Suppressor macrophage treated with lipopolysaccharide for 1 hour (primary cell): ENCODE data around the gene MYH6.

Experiments used
- DNase-seq, 3 donors: peaks; one replicate each; pipeline ENCODE4 v3.0.0-alpha.2; 2020 to 2022

Gene MYH6

DNA sequence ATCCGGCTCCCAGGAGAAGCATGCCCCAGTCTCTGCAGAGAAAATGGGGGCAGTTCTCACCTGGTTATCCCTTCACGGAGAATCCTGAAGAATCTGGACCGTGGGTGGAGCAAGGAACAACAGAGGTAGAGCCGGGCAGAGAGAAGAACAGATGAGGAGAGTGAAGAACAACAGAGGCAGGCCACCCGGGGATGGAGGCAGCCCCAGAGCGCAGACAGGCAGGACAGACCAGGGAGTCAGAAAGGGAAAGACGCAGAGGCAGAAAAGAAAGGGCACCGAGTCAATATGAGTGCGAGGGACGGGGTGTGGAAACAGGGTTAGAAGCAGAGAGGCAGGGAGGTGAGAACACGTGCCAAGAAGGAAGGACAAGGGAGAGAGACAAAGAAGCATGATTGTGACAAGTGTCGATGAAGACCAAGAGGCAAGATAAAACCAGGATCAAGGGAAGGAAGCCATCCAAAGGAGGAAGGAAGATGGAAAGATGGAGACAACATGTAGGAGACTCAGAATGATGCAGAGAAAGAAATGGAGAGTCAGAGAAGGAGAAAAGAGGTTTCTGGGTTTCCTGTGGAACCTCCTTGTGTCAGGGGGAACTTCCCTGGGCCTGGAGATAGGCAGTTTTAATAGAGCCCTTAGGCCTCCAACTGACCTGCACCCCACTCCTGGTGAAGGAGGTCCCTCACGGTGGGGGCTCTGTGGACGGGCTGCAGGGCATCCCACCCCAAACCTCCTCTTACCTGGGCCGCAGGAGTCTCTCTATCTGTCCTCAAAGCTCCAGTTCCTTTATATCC is at the start of gene MYH6:
Gene MYH6 (minus strand): TSS at position 758 of the 791 bp plus-strand sequence. CDS start 1,050 bp downstream, outside the sequence.
- DNase-seq: no peak

DNA sequence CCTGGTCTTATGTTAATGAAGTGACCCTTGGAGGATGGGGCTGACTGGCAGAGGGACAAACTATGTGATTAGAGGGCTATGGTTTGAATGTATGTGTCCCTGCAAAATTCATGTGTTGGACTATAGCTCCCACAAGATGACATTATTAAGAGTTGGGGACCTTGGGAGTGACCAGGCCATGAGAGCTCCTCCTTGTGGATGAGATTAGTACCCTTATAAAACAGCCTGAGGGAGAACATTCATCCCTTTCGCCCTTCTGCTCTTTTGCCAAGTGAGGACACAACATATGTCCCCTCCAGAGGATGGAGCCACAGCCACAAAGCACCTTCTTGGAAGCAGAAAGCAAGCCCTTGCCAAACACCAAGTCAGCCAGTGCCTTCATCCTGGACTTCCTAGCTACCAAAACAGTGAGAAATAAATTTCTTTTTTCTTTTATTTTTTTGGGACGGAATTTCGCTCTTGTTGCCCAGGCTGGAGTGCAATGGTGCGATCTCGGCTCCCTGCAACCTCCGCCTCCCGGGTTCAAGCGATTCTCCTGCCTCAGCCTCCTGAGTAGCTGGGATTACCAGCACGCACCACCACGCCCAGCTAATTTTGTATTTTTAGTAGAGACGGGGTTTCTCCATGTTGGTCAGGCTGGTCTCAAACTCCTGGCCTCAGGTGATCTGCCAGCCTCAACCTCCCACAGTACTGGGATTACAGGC is 49.0 kb upstream of the MYH6 start:
- DNase-seq: peak in 1 of 3 donors; percentile 6

DNA sequence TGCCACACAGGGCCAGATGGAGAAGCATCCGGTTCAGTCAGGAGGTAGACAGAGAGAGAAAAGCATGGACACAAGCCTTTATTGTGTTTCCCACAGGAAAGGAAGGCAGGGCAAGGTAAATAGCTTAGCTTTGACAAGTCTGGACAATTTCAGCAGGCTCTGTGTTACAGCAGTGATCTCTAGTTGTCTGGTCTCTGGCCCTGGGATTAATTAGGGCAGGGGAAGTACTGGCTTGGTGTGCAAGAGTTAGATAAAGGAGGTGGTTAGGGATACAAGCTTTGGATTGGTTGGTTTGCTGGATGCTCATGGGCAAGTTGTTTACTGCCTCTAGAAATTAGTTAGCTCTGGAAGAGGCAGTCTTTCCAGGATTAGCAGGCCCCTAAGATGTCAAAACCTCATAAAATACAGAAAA is 46.4 kb upstream of the MYH6 start:
- DNase-seq: no peak

DNA sequence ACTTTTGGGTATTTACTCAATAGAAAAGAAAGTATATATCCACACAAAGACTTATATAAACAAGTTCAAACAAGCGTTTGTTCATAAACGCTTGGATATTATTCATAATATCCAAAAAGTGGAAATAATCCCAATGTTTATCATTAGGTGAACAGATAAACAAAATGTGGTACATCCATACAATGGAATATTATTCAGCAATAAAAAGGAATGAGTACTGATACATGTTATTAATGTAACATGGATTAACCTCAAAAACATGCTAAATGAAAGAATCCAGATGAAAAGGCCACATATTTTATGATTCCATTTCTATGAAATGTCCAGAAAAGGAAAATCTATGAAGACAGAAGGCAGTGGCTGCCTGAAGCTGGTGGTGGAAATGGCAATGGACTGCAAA is 44.2 kb upstream of the MYH6 start:
- DNase-seq: no peak

- DNase-seq: no peak
Observed at GRCh38 chr14:23450379-23450778, 42.3 kb upstream of the MYH6 start.

GRCh38 chr14:23449314-23449713 is 41.2 kb upstream of the MYH6 start:
- no peak for DNase-seq

GRCh38 chr14:23447361-23448350 is 39.6 kb upstream of the MYH6 start:
- peak in 1 of 3 donors; percentile 23 for DNase-seq

GRCh38 chr14:23446291-23446851 is 38.3 kb upstream of the MYH6 start:
- DNase-seq: no peak

DNA sequence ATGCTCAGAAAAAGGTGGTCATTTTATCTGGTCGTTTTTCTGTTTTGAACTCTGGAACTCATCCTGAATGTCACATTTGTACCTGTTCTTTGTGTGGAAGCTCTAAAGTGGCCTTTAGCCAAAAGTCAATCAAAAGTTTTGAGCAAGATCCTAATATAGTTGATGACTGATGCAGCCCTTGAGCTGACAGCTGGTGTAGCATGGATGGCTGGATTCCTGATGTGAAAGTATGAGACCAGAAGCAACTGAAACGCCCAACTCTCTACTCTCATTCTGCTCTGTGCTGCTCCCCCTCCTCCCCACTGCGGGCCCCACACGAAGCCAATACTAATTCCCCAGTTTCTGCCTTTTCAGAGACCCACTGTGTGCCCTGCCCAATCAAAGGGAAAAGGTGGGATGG is 37.7 kb upstream of the MYH6 start:
- DNase-seq: no peak

- no peak for DNase-seq
Observed at GRCh38 chr14:23444314-23444713, 36.2 kb upstream of the MYH6 start.

DNA sequence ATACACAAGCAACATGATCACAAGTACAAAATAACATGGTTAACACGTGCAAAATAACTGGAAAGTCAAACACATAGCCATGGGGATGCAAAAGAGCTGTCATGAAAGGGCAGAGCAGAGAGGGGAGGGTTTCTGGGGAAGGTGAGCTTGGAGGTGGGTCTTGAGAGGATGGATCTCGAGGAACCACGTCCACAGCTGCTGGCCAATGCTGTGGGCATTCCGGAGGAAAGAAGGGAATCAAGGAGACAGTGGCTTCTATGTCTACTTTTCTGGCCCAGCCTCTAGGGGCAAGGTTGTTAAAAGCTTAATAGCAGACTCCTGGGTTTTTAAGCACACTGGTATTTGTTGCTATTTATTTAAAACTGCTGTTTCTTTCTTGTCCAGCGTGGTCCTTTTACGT is 35.8 kb upstream of the MYH6 start:
- no peak for DNase-seq

DNA sequence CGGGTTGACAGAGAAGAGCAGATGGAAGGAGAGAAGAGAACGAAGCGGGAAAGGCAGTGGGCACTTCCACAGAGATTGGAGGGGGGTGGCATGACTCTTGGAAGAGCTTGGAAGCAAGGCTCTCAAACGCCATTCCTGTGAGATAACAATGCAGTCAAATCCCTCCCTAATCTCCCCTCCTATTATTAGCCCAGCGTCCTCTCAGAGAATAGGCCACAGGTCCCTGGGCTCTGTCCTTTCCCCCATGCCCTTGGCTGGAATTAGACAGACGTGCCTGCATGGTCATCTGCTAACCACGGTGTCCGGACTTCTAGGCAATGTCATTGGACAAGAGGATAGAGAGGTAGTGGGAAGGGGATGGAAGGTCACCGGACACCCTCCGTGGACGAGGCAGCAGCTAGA is 35.3 kb upstream of the MYH6 start:
- DNase-seq: no peak

DNA sequence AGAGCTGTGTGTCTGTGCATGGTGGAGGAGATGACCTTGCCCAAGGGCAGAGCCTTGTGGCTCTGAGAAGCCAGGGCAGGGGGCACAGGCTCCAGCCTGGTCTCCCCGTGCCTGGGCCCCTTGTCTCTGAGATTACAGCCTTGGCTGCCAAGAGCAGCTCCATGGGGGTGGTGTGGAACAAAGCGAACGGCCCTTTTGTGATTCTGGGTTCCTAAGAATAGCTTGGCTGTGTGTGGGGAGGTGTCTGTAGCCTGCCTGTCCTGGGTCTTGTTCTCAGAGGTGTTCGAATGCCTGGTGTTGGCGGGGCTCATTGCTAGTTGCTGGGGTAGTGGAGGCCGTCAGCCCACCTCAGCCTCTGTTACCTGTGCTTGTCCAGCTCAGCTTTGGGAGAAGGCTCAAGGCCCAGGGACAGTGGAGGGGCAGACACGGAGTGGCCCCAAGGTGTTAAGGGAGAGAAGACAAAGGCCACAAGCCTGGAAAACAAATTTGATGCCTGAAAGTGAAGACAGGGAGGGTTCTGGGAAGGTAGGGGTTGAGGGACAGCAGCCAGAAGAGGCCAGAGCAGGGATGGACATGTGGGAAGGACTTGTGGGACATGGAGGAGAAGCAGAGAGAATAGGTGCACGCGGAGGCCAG is 34.8 kb upstream of the MYH6 start:
- DNase-seq: no peak

DNA sequence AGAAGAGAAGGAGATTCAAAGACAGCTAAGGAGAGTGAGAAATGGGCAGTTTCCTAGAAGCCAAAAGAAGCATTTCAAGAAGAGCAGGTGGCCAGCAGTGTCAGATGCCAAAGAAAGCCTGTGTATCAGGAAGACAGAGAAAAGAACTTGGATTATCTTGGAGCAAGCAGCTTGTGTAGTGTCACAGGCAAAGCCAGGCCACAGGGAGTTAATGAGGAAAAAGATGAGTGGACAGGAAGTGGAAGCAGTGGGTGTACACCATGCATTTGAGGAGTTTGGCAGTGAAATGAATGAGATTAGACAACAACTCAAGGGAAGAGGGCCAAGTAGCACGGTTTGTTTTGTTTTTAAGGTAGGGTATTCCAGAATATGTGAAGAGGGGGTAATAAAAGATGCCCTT is 33.0 kb upstream of the MYH6 start:
- DNase-seq: peak in 1 of 3 donors; percentile 9

DNA sequence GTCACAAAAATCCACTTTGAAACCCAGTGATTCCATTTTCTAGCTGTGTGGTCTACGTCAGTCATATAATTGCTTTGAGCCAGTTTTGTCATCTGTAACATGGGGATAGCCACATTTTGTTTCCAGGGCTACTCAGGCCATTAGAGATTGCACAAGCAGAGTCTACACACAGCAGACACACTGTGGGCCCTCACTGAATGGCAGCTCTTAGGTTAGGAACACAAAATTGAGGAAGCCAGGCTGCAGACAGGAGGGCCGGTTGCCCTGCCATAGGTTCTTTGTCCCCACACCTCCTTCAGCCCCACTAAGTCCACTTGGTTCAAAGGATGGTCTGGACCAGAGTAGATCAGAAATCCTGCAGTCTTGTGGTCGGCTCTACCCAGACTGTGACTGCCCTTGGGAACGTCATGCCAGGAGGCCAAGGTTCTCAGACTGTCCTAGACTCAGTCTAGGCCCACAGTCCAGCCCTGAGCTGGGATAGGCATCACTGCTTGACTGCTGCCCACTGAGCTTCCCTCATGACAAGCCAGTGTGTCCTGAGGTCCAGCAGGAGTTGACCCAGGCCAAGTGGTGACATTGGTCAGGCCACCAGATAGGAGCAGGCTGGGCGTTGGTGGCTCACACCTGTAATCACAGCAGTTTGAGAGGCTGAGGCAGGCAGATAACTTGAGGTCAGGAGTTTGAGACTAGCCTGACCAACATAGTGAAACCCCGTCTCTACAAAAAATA is 31.2 kb upstream of the MYH6 start:
- no peak for DNase-seq

GRCh38 chr14:23438101-23438971 is 30.3 kb upstream of the MYH6 start:
- no peak for DNase-seq

- DNase-seq: no peak
Observed at GRCh38 chr14:23437133-23438100, 29.3 kb upstream of the MYH6 start.

DNA sequence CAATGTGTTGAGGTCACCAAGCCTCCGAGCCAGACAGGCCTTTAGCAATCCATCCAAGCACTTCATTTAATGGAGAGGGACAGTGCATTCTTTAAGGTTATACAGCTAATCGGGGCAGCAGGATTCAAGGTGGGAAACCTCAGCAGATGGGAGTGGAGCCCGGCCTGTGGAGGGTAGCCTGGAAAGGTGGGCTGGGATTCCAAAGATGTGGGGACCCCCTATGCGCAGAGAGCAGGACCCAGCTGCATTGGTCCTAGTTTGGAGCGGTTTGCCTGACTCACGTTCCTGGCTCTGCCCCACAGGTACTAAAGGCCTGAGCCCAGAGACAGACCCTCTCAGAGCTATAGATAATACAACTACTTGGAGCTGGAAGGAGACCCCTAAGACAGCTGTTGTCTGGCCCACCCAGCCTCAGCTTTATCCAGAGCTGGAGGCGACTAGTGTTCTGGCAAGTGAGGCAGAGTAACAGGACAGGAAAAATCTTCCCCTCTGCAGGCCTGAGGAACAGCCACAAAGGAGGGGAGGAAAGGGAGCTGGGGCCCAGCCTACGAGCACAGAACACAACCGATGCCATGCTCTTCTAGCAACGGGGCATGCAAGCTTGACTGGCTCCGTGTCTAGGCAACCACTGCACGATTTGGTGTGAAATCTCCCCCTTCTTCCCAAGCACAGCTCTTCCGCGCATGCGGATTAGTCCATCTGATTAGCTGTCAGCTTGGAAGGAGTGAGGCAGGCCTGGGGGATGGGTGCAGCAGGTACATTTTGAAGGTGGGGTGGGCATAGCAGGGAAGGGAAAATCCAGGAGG is 28.5 kb upstream of the MYH6 start:
- no peak for DNase-seq
